Ammon's horn (tissue), 1 donor: ENCODE results near the gene PLCG2.
"Not testable (repeated sequence)": the region's sequence is repeated elsewhere in the genome, so short reads cannot be mapped to it uniquely, and the experiment has no call there.

Experiments
- DNase-seq: peaks from one replicate; pipeline ENCODE4 v3.0.0-alpha.2; 2016; ENCODE audit warnings: low spot score

Gene PLCG2

DNA sequence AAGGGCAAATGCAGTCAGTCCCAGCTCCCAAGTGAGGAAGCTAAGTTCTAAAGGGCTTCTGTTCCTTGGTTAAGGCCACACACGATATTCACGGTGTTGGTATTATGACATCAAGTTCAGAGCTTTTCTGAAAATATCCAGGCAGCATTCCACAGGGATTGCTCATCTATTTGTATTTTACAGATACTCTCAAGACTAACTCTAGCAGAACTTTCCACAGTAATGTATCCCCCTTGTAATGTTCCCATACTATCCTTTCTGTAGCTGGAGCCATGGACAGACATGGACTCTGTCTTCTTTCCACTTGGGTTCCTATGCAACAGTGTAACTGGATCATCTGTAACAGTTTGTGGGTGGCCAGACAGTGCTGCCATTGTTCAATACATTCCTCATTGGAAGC lies 218.6 kb downstream of the PLCG2 start:
- no peak for DNase-seq

DNA sequence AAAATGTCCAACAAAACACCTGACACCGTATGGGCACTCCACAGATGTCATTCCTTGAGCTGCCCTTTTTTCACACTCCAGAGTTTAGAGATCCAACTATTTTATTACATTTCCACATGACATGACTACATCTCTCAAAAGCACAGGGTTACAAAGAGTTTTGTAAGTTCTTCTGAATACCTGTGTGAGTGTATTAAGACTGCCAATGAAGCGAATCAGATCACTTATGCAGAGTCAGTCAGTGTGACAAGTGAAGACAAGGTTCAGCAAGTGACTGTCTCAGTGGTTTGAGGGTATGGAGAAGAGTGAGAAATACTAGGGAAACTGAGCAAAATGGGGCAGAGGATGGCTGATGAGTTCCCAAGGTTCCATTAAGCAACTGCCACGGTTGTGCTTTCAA lies 223.7 kb downstream of the PLCG2 start:
- DNase-seq = no peak

DNA sequence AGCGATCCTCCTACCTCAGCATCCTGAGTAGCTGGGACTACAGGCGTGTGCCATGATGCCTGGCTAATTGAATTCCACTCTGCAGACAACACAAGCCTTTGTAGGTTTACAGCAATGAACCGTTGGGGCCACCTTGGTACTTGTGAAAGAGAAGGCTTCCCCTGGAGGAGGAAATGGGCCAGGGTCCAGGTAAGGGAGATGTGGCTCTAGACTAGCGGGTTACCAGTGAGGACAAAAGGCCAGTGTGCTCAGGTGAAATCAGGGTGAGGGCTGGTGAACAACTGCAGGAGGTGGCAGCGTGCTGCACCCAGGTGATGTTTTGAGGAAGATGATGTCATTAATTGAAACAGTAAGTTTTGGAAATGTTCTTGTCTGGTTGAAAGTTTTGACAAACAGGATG lies 225.5 kb downstream of the PLCG2 start:
- no peak for DNase-seq

DNA sequence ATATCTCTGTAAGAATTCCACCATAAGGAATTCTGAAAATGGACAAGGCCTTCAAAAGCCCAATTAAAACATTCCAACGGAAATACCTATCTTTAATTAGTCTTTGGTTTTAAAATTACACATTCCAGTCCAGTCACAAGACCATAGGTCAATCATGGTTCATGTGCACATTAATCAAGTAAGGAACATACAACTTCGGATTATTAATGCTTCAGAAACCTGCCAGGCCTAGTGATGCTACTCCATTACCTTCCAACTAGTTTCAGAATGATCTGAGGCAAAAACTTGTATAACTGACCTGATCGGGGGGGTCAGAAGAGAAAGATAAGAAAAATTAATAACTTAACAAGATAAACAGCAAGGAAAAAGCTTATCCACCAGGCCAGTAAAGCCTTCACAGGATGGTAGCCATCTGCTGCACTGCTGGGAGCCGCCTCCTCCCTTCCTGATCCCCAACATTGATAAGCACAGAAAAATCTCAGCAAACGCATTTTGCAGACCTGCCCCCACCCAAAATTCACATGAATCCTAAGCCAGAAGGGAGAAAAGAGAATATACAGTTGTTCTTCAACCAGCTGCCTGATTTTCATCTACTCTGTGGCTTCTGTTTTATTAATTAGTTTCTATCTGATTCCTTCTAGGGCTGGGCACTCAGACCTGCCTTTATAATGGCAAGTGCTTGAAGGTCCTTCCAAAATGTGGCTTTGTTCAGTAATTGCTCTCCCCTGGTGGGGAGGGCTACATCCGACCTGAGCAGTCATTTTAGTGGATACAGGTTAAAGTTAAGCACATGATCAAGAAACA lies 226.1 kb downstream of the PLCG2 start:
- peak; percentile 22 for DNase-seq

DNA sequence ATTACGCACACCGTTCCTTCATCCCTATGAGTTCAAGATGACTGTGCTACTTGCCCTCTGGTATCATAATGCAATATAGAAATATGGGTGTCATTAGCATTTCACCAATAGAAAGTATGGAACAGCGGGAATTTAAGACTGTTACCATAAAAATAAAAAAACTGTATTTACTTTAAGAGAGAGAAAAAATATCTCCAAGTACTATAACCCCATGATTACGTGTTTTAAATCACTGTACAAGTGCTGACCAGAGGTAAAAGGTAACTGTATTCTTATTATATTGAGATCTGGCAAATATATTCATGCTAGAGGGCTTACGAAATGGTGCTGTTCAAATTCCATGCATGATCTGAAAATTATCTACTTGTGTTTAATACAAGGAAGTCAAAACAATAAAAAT lies 226.9 kb downstream of the PLCG2 start:
- DNase-seq = no peak

DNA sequence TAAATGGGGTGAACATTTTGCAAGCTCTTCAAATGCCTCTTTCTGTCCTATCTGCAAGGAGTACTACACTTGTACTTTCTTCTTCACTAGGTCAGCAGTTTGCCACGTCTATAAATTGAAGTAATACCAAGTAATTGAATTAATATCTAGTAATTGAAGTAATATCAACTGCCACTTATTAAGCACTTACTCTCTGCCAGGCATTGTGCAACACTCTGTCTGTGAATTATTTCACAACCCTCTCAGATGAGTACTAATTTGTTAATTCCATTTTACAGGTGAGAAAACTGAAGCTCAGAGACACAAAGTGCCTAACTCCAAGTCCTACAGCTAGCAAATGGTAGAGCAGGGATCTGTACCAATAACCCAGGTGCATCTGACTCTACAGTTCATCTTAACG lies 228.1 kb downstream of the PLCG2 start:
- no peak for DNase-seq

DNA sequence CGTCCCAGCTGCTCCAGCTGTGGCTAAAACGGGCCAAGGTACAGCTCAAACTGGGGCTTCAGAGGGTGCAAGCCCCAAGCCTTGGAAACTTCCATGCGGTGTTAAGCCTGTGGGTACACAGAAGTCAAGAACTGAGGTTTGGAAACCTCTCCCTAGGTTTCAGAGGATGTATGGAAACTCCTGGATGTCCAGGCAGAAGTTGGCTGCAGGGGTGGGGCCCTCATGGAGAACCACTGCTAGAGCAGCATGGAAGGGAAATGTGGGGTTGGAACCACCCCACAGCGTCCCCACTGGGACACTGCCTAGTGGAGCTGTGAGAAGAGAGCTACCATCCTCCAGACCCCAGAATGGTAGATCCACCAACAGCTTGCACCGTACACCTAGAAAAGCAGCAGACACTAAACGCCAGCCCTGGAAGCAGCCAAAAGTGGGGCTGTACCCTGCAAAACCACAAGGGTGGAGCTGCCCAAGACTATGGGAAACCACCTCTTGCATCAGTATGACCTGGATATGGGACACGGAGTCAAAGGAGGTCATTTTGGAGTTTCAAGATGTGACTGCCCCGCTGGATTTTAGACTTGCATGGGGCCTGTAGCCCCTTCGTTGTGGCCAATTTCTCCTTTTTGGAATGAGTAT lies 230.0 kb downstream of the PLCG2 start:
- no peak for DNase-seq

DNA sequence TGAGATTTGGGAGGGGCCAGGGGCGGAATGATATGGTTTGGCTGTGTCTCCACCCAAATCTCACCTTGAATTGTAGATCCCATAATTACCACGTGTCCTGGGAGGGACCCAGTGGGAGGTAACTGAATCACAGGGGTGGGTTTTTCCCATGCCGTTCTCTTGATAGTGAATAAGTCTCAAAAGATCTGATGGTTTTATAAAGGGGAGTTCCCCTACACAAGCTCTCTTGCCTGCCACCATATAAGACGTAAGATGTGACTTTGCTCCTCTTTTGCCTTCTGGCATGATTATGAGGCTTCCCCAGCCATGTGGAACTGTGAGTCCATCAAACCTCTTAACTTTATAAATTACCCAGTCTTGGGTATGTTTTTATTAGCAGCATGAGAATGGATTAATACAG lies 230.7 kb downstream of the PLCG2 start:
- DNase-seq = not testable (repeated sequence)

DNA sequence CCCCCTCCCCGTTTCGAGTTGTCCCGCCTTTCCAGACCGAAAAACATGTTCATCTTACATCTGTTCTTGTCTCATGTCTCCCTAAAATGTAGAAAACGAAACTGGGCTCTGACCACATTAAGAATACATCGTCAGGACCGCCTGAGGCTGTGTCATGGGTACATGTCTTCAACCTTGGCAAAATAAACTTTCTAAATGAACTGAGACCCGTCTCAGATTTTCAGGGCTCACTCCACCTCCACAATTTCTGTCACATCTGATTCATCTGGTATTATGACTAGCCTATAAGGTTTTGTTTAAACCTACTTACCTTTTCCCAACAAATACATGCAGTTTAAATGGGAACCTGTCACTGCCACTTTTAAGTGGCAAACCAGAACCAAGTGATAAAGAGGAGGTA lies 231.6 kb downstream of the PLCG2 start:
- no peak for DNase-seq

DNA sequence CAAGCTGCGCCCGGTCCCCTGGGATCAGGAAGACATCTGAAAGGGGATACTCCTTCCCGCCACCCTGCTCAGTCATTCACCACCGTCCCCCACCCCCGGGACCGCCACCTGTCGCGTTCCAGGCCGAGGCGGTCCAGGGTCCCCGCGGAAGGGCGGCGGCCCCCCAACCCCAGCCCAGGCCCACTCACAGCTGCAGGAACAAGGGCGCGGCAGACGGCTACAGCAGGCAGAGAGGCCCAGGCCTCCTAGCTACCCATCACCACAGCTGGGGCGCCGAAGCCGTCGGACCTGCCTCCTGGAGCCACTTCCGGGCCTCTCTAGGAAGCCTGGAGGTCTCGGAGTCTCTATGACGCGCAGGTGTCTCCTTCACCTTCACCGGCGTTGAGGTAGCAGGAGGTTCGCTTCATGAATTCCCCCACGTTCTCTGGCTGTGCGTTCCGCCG lies 232.1 kb downstream of the PLCG2 start, which contains the start of gene SDR42E1:
SDR42E1 (minus strand) TSS at position 272 of the 443 bp plus-strand sequence. CDS start 10,612 bp downstream, outside the sequence.
- DNase-seq = no peak
